DMS153 treated with DMSO at 0.1 percent for 48 hours (cell line): ENCODE results near the gene CDH2.

Experiments used
- DNase-seq: peaks from one replicate; lab custom pipeline; 2025; ENCODE audit not compliant: unreplicated experiment; lab: John Stamatoyannopoulos, UW

Gene CDH2

DNA sequence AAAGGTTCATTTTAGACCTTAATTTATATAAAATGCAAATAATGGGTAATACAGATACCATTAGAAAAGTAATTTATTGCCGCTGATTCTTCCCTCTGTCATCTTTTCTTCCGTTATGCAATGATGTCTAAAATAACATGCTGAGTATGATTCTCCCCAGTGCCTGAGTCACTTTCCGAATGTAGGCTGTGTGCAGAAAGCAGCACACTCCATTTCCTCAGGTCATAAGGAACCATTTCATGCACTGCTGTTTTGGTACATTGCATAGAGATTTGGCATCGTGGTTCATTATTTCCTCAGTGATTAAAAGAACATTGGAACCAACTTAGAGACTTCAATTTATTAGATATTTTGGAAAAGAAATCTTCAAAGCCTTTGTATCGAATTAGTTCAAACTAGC is 173.5 kb downstream of the CDH2 start:
- DNase-seq = no peak

DNA sequence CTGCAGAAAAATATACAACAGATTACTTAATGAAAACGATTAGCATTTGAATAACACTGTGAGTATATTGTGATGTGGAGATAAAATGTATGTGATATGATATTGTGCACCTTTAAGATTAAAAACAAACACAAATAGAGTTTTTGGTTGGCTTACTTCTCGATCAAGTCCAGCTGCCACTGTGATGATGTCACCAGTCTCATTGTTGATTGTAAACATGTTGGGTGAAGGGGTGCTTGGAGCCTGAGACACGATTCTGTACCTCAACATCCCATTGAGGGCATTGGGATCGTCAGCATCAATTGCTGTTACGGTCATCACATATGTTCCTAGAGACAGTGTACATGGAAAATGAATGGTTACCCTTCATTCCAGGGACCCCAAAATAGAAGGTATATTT is 174.1 kb downstream of the CDH2 start:
- no peak for DNase-seq

DNA sequence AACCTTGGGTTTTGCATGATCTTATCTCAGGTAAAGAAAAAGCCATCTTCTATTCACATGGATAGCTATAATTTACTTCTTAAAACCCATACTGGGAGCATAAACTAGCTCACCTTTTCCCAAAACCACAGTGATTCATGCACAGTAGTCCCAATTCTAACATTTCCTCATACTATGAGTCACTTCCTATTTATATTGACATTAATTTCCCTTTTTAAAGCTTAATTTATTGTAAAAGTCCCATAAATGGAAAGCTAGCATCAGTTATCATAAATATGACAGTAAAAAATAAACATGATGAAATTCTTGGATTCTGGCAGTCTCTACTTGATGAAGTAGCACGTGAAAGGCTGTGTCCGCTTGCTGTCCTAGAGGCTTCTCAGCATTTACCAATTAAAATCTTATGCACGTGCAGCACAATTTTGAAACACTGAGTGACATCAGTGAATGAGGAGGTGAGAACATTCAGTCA is 180.1 kb downstream of the CDH2 start:
- no peak for DNase-seq

- DNase-seq = no peak
These were observed 181.0 kb downstream of the CDH2 start for GRCh38 chr18:27995770-27996502.

- no peak for DNase-seq
These were observed 182.4 kb downstream of the CDH2 start for GRCh38 chr18:27994571-27994970.

DNA sequence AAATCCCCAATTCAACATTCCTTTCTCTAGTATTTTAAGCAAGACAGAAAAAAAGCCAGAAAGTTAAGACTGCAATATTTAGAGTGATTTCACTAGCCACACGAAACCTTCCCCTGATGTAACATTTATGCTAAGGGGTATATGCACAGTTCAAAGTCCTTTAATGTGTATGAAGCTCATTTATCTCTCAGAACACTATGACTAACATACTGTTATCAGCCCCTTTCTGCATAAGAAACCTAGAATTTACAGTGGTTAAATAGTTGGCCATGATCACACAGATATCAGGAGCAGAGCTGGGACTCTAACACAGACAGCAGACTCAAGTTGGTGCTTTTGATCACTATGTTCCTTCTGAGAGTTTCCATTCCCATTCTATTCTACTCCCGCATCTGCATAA is 185.5 kb downstream of the CDH2 start:
- DNase-seq = no peak

DNA sequence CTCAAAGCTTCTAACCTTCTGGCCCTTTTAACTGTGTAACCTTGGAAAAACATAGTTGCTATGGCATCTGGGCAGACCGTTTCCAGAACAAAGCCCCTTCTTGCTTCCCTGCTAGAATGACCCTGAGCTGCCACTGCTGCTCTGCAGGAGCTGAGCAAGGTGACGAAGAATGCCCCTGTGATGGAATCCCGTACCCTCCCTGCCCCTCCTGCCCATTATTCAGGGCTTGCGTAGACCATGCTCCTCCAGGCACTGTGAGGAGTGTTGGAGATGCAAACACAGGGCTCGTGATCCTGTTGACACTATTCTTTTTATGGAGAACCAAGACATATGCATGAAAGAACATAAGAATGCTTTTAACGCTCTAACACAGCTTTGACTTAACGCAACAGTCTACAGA is 191.1 kb downstream of the CDH2 start:
- no peak for DNase-seq

DNA sequence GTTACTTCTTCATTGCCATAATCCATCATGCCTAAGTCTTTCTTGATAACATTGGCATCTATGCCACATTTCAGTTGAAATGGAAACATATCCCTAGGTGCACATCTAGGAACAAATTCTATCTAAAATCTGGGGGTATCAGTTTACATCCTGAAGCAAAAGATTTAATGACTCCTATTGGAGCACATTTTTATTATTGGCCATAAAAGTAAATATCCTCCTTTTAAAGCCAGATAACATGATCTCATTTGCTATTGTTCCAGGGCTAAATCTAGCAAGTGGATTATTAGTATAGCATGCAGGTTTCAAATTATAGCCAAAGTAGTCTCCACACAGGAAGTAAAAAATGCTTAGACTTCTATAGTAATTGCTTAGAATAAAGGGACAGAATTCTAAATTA is 193.2 kb downstream of the CDH2 start:
- DNase-seq = peak; percentile 29

- DNase-seq = no peak
These were observed 200.0 kb downstream of the CDH2 start for GRCh38 chr18:27976806-27977408.

DNA sequence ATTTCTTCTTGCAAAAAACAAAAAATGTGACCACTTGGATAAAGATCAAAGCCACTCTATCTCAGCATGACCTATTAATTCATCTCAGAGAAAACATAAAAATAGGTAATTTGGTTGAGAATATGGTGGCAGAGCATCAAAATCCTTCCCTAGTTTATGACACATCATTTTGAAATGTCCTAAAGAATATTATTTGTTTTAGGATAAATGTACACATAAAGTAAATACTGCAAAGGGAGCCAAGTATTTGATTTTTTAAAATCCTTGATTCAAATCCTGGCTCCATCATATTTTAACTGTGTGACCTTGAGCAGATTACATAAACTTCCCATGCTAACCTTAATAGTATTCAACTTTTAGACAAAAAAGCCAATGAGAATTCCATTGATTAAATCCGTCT is 206.6 kb downstream of the CDH2 start:
- DNase-seq = no peak

DNA sequence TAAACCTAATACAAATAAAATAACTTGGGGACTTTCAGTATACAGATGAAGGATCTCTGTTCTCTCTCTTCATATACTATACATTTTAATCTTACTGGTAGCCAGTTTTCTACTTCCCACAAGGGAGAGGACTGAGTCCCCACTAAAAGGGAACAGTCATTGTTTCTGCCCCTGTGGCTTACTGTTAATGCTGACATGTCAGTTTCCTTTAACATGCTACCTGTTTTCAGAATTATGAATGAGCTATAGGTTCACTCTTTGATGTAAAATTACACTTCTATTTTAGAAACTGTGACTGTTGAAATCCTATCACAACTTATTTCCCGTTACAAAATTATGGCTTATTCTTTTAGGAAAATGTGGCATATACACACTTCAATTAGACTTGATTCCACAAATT is 207.7 kb downstream of the CDH2 start:
- no peak for DNase-seq

DNA sequence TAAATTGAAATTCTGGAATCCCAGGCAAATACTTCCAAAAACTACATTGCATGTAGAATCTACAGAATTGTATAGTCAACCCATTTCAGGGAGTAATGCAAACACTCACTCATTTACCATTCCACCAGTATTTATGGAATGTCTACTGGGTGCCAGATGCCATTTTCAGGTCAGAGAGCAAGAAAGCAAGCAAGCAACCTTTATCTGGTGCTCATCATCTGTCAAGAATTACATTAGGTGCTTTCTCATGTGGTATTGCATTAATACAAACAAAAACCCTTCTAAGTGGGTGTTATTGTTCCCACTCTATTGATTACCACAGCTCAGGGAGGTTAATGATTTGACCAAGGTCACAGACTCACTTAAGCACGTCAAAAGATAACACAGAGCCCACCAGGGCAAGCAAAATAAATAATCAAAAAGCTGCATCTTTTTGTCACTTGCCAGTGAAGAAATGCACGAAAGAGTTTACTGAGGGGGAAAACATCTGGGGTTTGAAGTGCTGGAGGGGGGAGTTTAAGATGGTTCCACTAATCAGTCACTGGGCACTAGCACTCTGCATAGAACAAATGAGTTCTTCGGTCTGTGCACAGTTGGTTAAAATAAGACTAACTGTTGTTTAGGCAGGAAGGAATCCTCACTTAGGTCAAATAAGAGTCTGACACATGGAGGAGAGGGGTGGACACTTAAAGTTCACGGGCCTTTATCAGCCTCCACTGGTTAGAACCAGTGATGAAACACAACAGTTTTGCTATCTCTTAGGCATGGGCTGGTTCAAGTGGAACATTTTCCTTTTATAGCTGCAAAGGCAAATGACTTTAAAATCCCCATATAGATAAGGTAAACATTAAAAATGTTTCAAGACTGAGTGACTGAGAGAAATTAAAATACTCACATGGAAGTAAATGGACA is 208.8 kb downstream of the CDH2 start:
- no peak for DNase-seq

- DNase-seq = no peak
These were observed 210.0 kb downstream of the CDH2 start for GRCh38 chr18:27966881-27967280.

- DNase-seq = no peak
These were observed 212.1 kb downstream of the CDH2 start for GRCh38 chr18:27964811-27965210.

- DNase-seq = no peak
These were observed 217.8 kb downstream of the CDH2 start for GRCh38 chr18:27959101-27959500.

DNA sequence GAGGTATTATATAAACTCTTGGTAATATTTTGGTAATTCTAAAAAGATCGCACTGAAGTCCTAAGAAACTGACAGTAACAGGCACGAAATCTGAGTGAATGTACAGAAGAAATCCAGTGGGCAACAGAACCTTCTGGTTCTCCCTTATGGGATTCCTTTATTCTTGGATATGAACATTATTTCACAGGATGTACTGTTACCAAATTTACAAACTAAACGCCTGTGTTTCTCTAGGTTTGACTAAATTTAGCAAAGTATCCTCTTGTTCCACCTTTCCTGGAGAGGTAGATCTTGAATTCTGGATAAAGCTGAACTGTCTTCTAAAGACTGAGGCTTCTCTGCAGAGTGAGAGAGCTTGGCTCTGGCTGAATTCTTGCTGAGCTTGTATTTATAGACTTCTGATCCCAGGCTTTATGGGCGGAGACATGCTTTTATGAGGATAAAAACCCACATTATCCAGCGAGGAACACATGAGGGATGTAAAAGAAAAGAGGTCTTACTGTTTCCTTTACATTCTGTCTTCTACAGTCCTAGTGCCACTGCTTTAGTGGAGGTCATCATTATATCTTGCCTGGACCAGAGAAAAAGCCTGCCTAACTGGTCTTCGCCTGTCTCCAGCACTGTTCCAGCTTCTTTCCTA is 220.8 kb downstream of the CDH2 start:
- DNase-seq = no peak

GRCh38 chr18:27954226-27954625 is 222.7 kb downstream of the CDH2 start:
- no peak for DNase-seq

- DNase-seq = no peak
These were observed 224.2 kb downstream of the CDH2 start for GRCh38 chr18:27952741-27953140.

- no peak for DNase-seq
These were observed 226.2 kb downstream of the CDH2 start for GRCh38 chr18:27950648-27951228.

- no peak for DNase-seq
These were observed 227.9 kb downstream of the CDH2 start for GRCh38 chr18:27948986-27949385.

- DNase-seq = no peak
These were observed 234.2 kb downstream of the CDH2 start for GRCh38 chr18:27942706-27943105.
